Osteocyte (in vitro differentiated cells): ENCODE measurements around the gene TMEM243. TPM values are rescaled to one million over a fixed set of nuclear protein-coding genes. Genes with fewer than 3 reads are reported as not detected.

ENCODE experiments used
- DNase-seq: peaks from one replicate; pipeline ENCODE4 v3.0.0; 2021; ENCODE audit warnings: mixed read lengths; ENCODE audit not compliant: unreplicated experiment; ENCODE audit errors: extremely low spot score
- H3K27ac Mint-ChIP-seq: one replicate; pipeline ENCODE4 v1.8.0; 2021; ENCODE audit warnings: mild to moderate bottlenecking, mixed read lengths; ENCODE audit not compliant: unreplicated experiment
- H3K27me3 Mint-ChIP-seq: one replicate; pipeline ENCODE4 v1.8.0; 2021; ENCODE audit warnings: mixed read lengths; ENCODE audit not compliant: unreplicated experiment
- H3K36me3 Mint-ChIP-seq: one replicate; pipeline ENCODE4 v1.8.0; 2021; ENCODE audit warnings: mixed read lengths; ENCODE audit not compliant: unreplicated experiment
- H3K4me1 Mint-ChIP-seq: one replicate; pipeline ENCODE4 v1.8.0; 2021; ENCODE audit warnings: mixed read lengths; ENCODE audit not compliant: unreplicated experiment
- H3K4me3 Mint-ChIP-seq: one replicate; pipeline ENCODE4 v1.8.0; 2021; ENCODE audit warnings: mild to moderate bottlenecking, moderate library complexity, mixed read lengths; ENCODE audit not compliant: unreplicated experiment
- H3K9me3 Mint-ChIP-seq: one replicate; pipeline ENCODE4 v1.8.0; 2021; ENCODE audit warnings: mixed read lengths; ENCODE audit not compliant: unreplicated experiment
- total RNA-seq: library from RNA; stranded (reverse); gene quantifications from 2 replicates; pipeline ENCODE4 v1.2.1, GENCODE V29; 2021
- TF ChIP-seq, protein P1 (sequence below): fragments of 200-600 bp; sonication (generic); IDR thresholded peaks from 2 replicates; pipeline ENCODE4 v1.5.0; 2021; ENCODE audit warnings: antibody characterized with exemption, mild to moderate bottlenecking, moderate library complexity

TMEM243 gene
- total RNA-seq, 1 donor from 2014 or later: 23.1 TPM

DNA sequence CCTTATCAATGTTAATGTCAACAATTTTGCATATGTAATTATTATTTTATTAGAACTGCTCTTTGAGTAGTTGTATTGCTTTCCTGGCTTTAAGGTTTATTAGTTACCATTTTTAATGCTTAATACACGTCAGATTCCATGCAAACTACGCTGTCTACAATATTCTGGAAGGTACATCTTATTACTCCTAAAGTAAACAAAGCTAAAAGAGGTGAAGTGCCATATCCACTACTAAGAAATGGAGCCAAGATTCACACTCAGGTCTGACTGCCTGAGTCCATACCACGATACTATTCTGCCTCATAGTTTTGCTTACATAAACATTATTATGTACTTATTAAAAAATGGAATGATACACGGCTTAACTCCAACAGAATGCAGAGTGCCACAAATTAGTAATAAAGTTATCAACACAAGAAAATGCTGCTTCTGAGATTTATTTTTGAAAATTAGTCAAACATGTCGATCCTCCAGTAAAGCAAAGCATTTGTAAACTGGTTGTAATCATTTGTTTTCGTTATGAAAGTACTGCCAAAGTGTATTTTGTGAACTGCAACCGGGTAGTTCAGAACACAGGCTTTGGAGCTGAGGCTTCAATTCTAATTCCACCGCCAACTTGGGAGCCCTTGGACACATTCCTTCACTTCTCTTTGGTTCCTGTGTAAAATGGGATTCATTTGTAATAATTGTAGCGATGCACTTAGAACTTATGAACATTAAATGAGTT, 68.4 kb downstream of the TMEM243 start:
- Mint-ChIP-seq H3K27ac (peak overlapping the region; percentile 100), H3K4me3 (peak overlapping the region; percentile 98), H3K36me3 (peaks cover 3% of the 10 kb centered on the region), H3K9me3 (no peaks in the 10 kb centered on the region), H3K4me1 (peaks cover 29% of the 10 kb centered on the region), H3K27me3 (no peaks in the 10 kb centered on the region)
- TF ChIP-seq, protein P1, sequence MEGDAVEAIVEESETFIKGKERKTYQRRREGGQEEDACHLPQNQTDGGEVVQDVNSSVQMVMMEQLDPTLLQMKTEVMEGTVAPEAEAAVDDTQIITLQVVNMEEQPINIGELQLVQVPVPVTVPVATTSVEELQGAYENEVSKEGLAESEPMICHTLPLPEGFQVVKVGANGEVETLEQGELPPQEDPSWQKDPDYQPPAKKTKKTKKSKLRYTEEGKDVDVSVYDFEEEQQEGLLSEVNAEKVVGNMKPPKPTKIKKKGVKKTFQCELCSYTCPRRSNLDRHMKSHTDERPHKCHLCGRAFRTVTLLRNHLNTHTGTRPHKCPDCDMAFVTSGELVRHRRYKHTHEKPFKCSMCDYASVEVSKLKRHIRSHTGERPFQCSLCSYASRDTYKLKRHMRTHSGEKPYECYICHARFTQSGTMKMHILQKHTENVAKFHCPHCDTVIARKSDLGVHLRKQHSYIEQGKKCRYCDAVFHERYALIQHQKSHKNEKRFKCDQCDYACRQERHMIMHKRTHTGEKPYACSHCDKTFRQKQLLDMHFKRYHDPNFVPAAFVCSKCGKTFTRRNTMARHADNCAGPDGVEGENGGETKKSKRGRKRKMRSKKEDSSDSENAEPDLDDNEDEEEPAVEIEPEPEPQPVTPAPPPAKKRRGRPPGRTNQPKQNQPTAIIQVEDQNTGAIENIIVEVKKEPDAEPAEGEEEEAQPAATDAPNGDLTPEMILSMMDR: no peak
- no peak for DNase-seq

DNA sequence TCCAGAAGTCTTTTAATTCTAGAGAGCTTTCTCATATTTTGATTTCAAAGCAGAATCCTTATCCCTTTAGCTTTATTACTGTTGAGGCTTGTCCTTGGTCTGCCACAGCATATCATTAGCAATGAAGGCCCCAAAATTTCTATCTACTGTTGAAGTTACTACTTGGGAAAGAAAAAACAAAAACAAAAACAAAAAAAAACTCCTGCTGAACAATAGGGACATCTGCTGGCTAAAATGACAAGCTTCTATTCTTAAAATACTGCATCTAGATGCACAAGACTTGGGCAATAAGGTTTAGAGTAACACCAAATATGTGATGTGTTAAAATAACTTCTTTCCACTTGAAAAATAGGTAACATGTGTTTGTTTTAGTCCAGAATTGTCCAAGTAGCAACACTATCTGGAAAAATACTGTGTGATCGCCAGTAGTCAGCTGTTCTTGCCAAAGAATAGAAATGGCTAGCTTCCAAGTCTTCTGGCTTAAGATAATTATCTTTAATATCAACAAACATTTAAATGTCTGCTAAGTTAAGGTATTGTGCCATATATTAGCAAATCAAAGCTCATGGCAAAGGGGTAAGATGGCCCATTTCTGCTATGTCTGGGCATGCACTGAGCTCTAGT, 71.1 kb downstream of the TMEM243 start:
- H3K4me3 Mint-ChIP-seq: no peak overlapping the region
- no peak overlapping the region for H3K27ac Mint-ChIP-seq
- TF ChIP-seq, protein P1: peak; percentile 64
- no peaks in the 10 kb centered on the region for H3K36me3 Mint-ChIP-seq
- H3K4me1 Mint-ChIP-seq: peaks cover 8% of the 10 kb centered on the region
- no peak for DNase-seq
- peaks cover 6% of the 10 kb centered on the region for H3K27me3 Mint-ChIP-seq
- H3K9me3 Mint-ChIP-seq: no peaks in the 10 kb centered on the region

DNA sequence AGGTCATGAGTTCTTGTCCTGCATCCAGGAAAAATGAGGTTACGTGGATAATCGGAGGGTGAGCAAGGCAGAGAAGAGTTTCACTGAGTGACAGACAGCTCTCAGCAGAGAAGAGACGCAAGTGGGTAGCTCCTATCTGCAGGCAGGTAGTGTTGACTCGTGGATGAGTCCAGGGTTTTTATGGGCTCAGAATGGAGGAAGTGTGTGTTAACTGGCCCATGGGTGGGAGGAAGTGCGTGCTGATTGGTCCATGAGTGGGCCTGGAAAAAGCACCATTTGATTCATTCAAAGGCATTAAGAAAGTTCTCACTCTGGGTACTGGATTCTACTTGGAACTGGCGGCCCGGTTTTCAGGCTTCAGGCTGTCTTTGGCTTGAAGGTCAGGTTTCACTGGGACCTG, 72.0 kb downstream of the TMEM243 start:
- H3K27ac Mint-ChIP-seq: no peak overlapping the region
- H3K27me3 Mint-ChIP-seq: peaks cover 6% of the 10 kb centered on the region
- H3K9me3 Mint-ChIP-seq: no peaks in the 10 kb centered on the region
- no peak overlapping the region for H3K4me3 Mint-ChIP-seq
- no peak for DNase-seq
- TF ChIP-seq, protein P1: no peak
- H3K36me3 Mint-ChIP-seq: no peaks in the 10 kb centered on the region
- H3K4me1 Mint-ChIP-seq: peaks cover 8% of the 10 kb centered on the region

DNA sequence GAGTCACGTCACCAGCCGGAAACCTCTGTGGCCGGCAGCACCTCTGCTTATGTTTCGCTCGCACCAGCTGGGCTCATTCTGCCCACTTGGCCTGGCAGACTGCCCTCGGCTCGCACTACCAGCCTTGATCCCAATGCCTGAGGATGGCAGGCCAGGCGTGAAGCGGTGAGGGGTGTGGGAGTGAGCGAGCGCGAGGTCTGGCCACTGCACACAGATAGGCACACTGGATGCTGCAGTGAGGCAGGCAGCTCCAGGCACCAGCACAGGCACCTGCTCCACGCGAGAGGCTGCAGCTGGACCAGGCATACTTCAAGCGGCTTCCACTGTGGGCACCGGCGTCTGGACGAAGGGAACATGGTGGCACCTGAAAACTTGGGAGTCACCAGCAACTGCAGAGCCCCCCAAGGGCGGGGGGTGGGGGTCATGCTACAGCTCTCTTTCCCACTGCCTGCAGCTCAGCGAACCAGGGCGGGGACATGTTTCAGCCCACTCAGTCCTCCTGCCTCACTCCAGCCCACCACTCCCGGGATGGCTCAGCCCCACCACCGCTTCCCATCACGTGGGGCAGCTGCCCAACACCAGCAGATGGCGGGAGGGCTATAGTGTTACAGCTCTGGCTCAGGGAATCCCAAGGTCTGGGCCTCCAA, 72.7 kb downstream of the TMEM243 start:
- H3K4me1 Mint-ChIP-seq: peaks cover 8% of the 10 kb centered on the region
- no peak for DNase-seq

More for the DNA sequence above, 72.7 kb downstream of the TMEM243 start:
- no peaks in the 10 kb centered on the region for H3K9me3 Mint-ChIP-seq
- H3K27ac Mint-ChIP-seq: no peak overlapping the region
- TF ChIP-seq, protein P1: no peak
- no peak overlapping the region for H3K4me3 Mint-ChIP-seq
- H3K27me3 Mint-ChIP-seq: peaks cover 6% of the 10 kb centered on the region
- H3K36me3 Mint-ChIP-seq: no peaks in the 10 kb centered on the region

Other genes starting within 250 kb of the TMEM243 start
- 23.6 and 25.7 TPM in 2 replicates for gene ELAPOR2, start 160.1 kb downstream of the TMEM243 start, total RNA-seq
- 74.7 and 82.9 TPM in 2 replicates for gene DMTF1, start 67.3 kb downstream of the TMEM243 start, total RNA-seq
- 11.0 and 12.7 TPM in 2 replicates for gene CROT, start 125.9 kb upstream of the TMEM243 start, total RNA-seq